H1 (cell line): ENCODE results near the gene CCDC15. TPM values are rescaled to one million over a fixed set of nuclear protein-coding genes. Genes with fewer than 3 reads are reported as not detected.

Experiments used
- CTCF ChIA-PET: fragments of 300-600 bp; sonication (Branson Sonifier 250); formaldehyde crosslinking; loops from one replicate; lab custom pipeline; 2021; ENCODE audit not compliant: partially characterized antibody; lab: Charles Lee
- POLR2A ChIA-PET: fragments of 300-600 bp; sonication (Branson Sonifier 250); formaldehyde crosslinking; loops from one replicate; lab custom pipeline; 2021; ENCODE audit warnings: inconsistent platforms; ENCODE audit not compliant: partially characterized antibody; lab: Charles Lee
- DNase-seq, 2 experiments: peaks; one replicate each; pipeline versions ENCODE4 v3.0.0 to v3.0.0-alpha.2; 2010 to 2022; ENCODE audit warnings: low spot score in 2 of 2, low read depth in 1 of 2, mixed read lengths in 1 of 2
- FAIRE-seq: peaks from 2 replicates; lab custom pipeline; 2011; peaks lifted over from hg19 to GRCh38; lab: Jason Lieb, UNC
- H2AFZ ChIP-seq: 2 replicates; pipeline ENCODE4 v1.8.1; 2012; ENCODE audit warnings: low read length, inconsistent platforms
- H2AK5ac ChIP-seq: 2 replicates; pipeline ENCODE4 v1.6.1; 2013; ENCODE audit warnings: low read depth, low read length
- H2BK120ac ChIP-seq: replicated peaks from 2 replicates; pipeline ENCODE3; 2013; ENCODE audit warnings: low read depth, low read length, inconsistent platforms
- H2BK12ac ChIP-seq: 2 replicates; pipeline ENCODE4 v1.6.1; 2013; ENCODE audit warnings: low read depth, low read length
- H2BK15ac ChIP-seq: 2 replicates; pipeline ENCODE4 v1.6.1; 2013; ENCODE audit warnings: low read length
- H2BK20ac ChIP-seq: 2 replicates; pipeline ENCODE4 v1.6.1; 2013; ENCODE audit warnings: low read length
- H2BK5ac ChIP-seq: 2 replicates; pipeline ENCODE4 v1.6.1; 2013; ENCODE audit warnings: low read depth, low read length
- H3K14ac ChIP-seq: 2 replicates; pipeline ENCODE4 v1.6.1; 2013; ENCODE audit warnings: inconsistent platforms; ENCODE audit not compliant: insufficient read length
- H3K18ac ChIP-seq: 2 replicates; pipeline ENCODE4 v1.6.1; 2013; ENCODE audit warnings: low read length; ENCODE audit errors: extremely low read depth
- H3K23ac ChIP-seq: 2 replicates; pipeline ENCODE4 v1.6.1; 2013; ENCODE audit warnings: inconsistent platforms; ENCODE audit not compliant: insufficient read length
- H3K23me2 ChIP-seq: 2 replicates; pipeline ENCODE4 v1.6.1; 2013; ENCODE audit warnings: low read depth, low read length
- H3K27ac ChIP-seq: 2 replicates; pipeline ENCODE4 v1.6.1; 2011; ENCODE audit warnings: low read depth, low read length, inconsistent platforms
- H3K27me3 ChIP-seq, 4 experiments: replicated peaks in 1 of 4; 1 replicate in 1 of 4; 2 replicates in 3 of 4; pipeline versions ENCODE4 v1.6.1 to v1.8.1; 2011 to 2013; ENCODE audit warnings: low read length in 3 of 4, mild to moderate bottlenecking in 3 of 4, inconsistent platforms in 2 of 4, mixed read lengths in 2 of 4, moderate library complexity in 1 of 4; ENCODE audit not compliant: control insufficient read depth in 3 of 4, insufficient read depth in 3 of 4; ENCODE audit errors: extremely low read depth in 1 of 4
- H3K36me3 ChIP-seq, 4 experiments: 2 replicates each; pipeline versions ENCODE4 v1.6.1 to v1.8.1; 2011 to 2013; ENCODE audit warnings: mild to moderate bottlenecking in 4 of 4, low read length in 3 of 4, moderate library complexity in 2 of 4, control low read depth in 1 of 4, inconsistent platforms in 1 of 4; ENCODE audit not compliant: insufficient read depth in 4 of 4, control insufficient read depth in 2 of 4
- H3K4ac ChIP-seq: replicated peaks from 2 replicates; pipeline ENCODE3; 2013; ENCODE audit warnings: low read length, low read depth, mixed read lengths, inconsistent platforms; ENCODE audit not compliant: insufficient read length
- H3K4me1 ChIP-seq, 4 experiments: replicated peaks in 1 of 4; 1 replicate in 1 of 4; 2 replicates in 3 of 4; pipeline versions ENCODE4 v1.6.1 to v1.8.1; 2011 to 2013; ENCODE audit warnings: low read length in 3 of 4, inconsistent platforms in 2 of 4, mixed read lengths in 1 of 4; ENCODE audit not compliant: insufficient read depth in 4 of 4, control insufficient read depth in 3 of 4
- H3K4me2 ChIP-seq, 2 experiments: 2 replicates each; pipeline versions ENCODE4 v1.6.1 to v1.8.1; 2011 to 2013; ENCODE audit warnings: low read depth in 2 of 2, low read length in 2 of 2, control low read depth in 1 of 2, inconsistent platforms in 1 of 2, mild to moderate bottlenecking in 1 of 2; ENCODE audit not compliant: insufficient read depth in 1 of 2
- H3K4me3 ChIP-seq, 4 experiments: fragments of 200-600, 300-600 bp in 1 of 4; sonication (generic), shearing (Covaris generic), sonication (Bioruptor Twin) in 1 of 4; 2 replicates each; pipeline versions ENCODE4 v1.5.1 to v1.8.1; 2011 to 2016; ENCODE audit warnings: low read length in 4 of 4, low read depth in 3 of 4, control low read depth in 2 of 4, inconsistent platforms in 2 of 4, mild to moderate bottlenecking in 2 of 4, mixed read lengths in 1 of 4, moderate library complexity in 1 of 4; ENCODE audit not compliant: insufficient read depth in 2 of 4; ENCODE audit errors: extremely low read depth in 1 of 4
- H3K56ac ChIP-seq: replicated peaks from 2 replicates; pipeline ENCODE3; 2013; ENCODE audit warnings: low read depth, mild to moderate bottlenecking, mixed read lengths, low read length, inconsistent platforms; ENCODE audit not compliant: insufficient read length
- H3K79me1 ChIP-seq: 2 replicates; pipeline ENCODE4 v1.6.1; 2013; ENCODE audit warnings: low read depth, low read length, control low read depth
- H3K79me2 ChIP-seq, 2 experiments: 2 replicates each; pipeline versions ENCODE4 v1.6.1 to v1.8.1; 2012 to 2013; ENCODE audit warnings: low read length in 2 of 2, mild to moderate bottlenecking in 2 of 2, inconsistent platforms in 1 of 2; ENCODE audit not compliant: insufficient read depth in 2 of 2, control insufficient read depth in 1 of 2
- H3K9ac ChIP-seq, 4 experiments: replicated peaks in 1 of 4; 1 replicate in 1 of 4; 2 replicates in 3 of 4; pipeline versions ENCODE4 v1.6.1 to v1.8.1; 2011 to 2013; ENCODE audit warnings: low read depth in 3 of 4, low read length in 3 of 4, control low read depth in 2 of 4, mild to moderate bottlenecking in 2 of 4, moderate library complexity in 2 of 4, inconsistent platforms in 1 of 4; ENCODE audit errors: extremely low read depth in 1 of 4
- H3K9me3 ChIP-seq, 2 experiments: 2 replicates each; pipeline versions ENCODE4 v1.6.1 to v1.8.1; 2012 to 2013; ENCODE audit warnings: mild to moderate bottlenecking in 2 of 2, moderate library complexity in 2 of 2, control low read depth in 1 of 2, inconsistent platforms in 1 of 2, low read depth in 1 of 2, low read length in 1 of 2, mixed read lengths in 1 of 2; ENCODE audit not compliant: insufficient read depth in 2 of 2
- H4K20me1 ChIP-seq, 2 experiments: replicated peaks in 1 of 2; 2 replicates each; pipeline versions ENCODE3 to v1.8.1; 2011 to 2013; ENCODE audit warnings: inconsistent platforms in 2 of 2, low read length in 2 of 2, mild to moderate bottlenecking in 1 of 2; ENCODE audit not compliant: insufficient read depth in 2 of 2, control insufficient read depth in 1 of 2
- H4K5ac ChIP-seq: 2 replicates; pipeline ENCODE4 v1.6.1; 2013; ENCODE audit warnings: low read length, low read depth, mixed read lengths, inconsistent platforms; ENCODE audit not compliant: insufficient read length
- H4K8ac ChIP-seq: 2 replicates; pipeline ENCODE4 v1.8.0; 2013; ENCODE audit warnings: mild to moderate bottlenecking, moderate library complexity, low read length, inconsistent platforms; ENCODE audit not compliant: insufficient read depth; ENCODE audit errors: extremely low read depth
- H4K91ac ChIP-seq: replicated peaks from 2 replicates; pipeline ENCODE3; 2013; ENCODE audit warnings: low read length, mixed read lengths, inconsistent platforms; ENCODE audit not compliant: insufficient read length
- BCL11A ChIP-seq, 2 experiments: IDR thresholded peaks; one replicate each; pipeline ENCODE4 v1.6.1; 2011; ENCODE audit warnings: low read depth in 2 of 2, low read length in 2 of 2, mild to moderate bottlenecking in 2 of 2
- CHD2 ChIP-seq: IDR thresholded peaks from 2 replicates; pipeline ENCODE4 v1.6.1; 2012; ENCODE audit warnings: low read length, improper control_type of control experiment
- JUND ChIP-seq: IDR thresholded peaks from 2 replicates; pipeline ENCODE4 v1.6.1; 2011; ENCODE audit warnings: mild to moderate bottlenecking, improper control_type of control experiment, low read length
- RBBP5 ChIP-seq: IDR thresholded peaks from 2 replicates; pipeline ENCODE4 v1.7.1; 2012; ENCODE audit warnings: low read depth, mild to moderate bottlenecking, inconsistent platforms, low read length, moderate library complexity, borderline replicate concordance
- TCF12 ChIP-seq: IDR thresholded peaks from 2 replicates; pipeline ENCODE4 v1.6.1; 2011; ENCODE audit warnings: low read depth, mild to moderate bottlenecking, low read length
- WGBS, 2 experiments: shearing (Covaris generic) in 1 of 2; methylation state at CpG; one replicate each; pipeline versions ENCODE4 v1.1.6 to v1.1.7; 2013 to 2015; ENCODE audit warnings: low lambda C conversion rate in 2 of 2, mixed read lengths in 2 of 2, inconsistent platforms in 1 of 2, low coverage in 1 of 2, missing lambda C conversion rate in 1 of 2; ENCODE audit not compliant: insufficient replicate concordance in 2 of 2, insufficient coverage in 1 of 2, insufficient read length in 1 of 2; ENCODE audit errors: extremely low coverage in 1 of 2, missing lambda C conversion rate in 1 of 2; 5-methylcytosine and 5-hydroxymethylcytosine counted together
- polyA plus RNA-seq, 7 experiments: library from polyadenylated mRNA; depleted of rRNA in 3 of 7; stranded (reverse) in 5 of 7; unstranded in 2 of 7; fragments of >200 nt in 5 of 7; fragments of 200-250 nt in 2 of 7; gene quantifications; 1 replicate in 5 of 7; 2 replicates in 1 of 7; 4 replicates in 1 of 7; pipeline versions ENCODE4 v1.2.1 to v1.2.3, GENCODE V29; 2011 to 2013; ENCODE audit warnings: missing spikeins in 2 of 7, mixed read lengths in 2 of 7
- total RNA-seq: library from RNA; stranded (reverse); fragmentation: NEBNext Ultra II Directional; extraction: Animal tissue kit (Norgen Biotek cat#: 25700); gene quantifications from 2 replicates; pipeline ENCODE4 v1.2.1, GENCODE V29; 2021

CCDC15 gene
- total and polyA plus RNA-seq, 2 of the 8 experiments (the other 6 are each of a cell fraction or from before 2014, with no cell fraction given): 1.5 to 3.1 TPM

DNA sequence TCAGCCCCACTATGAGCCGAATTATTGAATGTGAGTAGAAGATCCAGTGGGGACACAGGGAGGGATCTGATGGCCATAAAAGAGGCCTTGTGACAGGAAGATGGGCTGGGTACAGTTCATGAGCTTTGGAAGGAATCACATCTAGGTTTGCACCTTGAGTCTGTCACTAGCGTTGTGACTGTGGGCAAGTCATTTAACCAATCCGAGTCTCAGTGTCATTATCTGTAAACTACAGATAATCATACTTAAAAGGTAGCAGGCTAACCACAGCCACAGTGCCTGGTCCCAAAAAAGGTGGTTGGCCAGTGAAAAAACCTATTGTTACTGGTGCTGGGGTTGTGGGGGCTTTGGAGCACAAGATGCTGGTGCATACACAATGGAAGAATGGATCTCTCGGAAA lies 31.2 kb upstream of the CCDC15 start:
- 95% methylated on average over 4 of the region's 4 CpGs; no CpG with 5 or more reads in 1 of the 2 experiments for WGBS, 2 experiments
- H3K79me1 ChIP-seq: no peaks in the 10 kb centered on the region
- no peak overlapping the region for H2BK20ac ChIP-seq
- DNase-seq (no peak), FAIRE-seq (no peak)
- no peak overlapping the region for H3K23ac ChIP-seq
- no peaks in the 10 kb centered on the region for H4K20me1 ChIP-seq
- H3K56ac ChIP-seq: no peak overlapping the region
- H3K23me2 ChIP-seq: peaks cover 7% of the 10 kb centered on the region
- ChIA-PET POLR2A (no interaction called here), CTCF (interaction anchor here (2.7 to 6.0 kb wide), 3 partner anchors 14 to 85 kb away, joined by 8 to 38 read pairs (median 16); partner anchors contain the start of gene HEPACAM)
- no peak overlapping the region for H2BK15ac ChIP-seq
- H3K36me3 ChIP-seq: no peaks in the 10 kb centered on the region
- no peak overlapping the region for H2BK5ac ChIP-seq
- H3K79me2 ChIP-seq: no peaks in the 10 kb centered on the region
- peaks cover 0 to 4% (median 2%) of the 10 kb centered on the region in 4 experiments; a peak in 3 of 7 replicates for H3K4me1 ChIP-seq
- no peak overlapping the region for H4K5ac ChIP-seq
- H2AFZ ChIP-seq: no peak overlapping the region
- no peak overlapping the region for H3K4ac ChIP-seq
- H3K9me3 ChIP-seq: no peaks in the 10 kb centered on the region
- no peak overlapping the region for H2AK5ac ChIP-seq
- H2BK12ac ChIP-seq: no peak overlapping the region
- no peak overlapping the region for H3K9ac ChIP-seq
- no peak overlapping the region for H2BK120ac ChIP-seq
- H4K91ac ChIP-seq: no peak overlapping the region
- no peak overlapping the region for H3K27ac ChIP-seq
- no peak overlapping the region for H3K18ac ChIP-seq
- H3K14ac ChIP-seq: no peak overlapping the region
- H3K27me3 ChIP-seq: peaks cover 9 to 59% (median 44%) of the 10 kb centered on the region in 4 experiments
- H3K4me2 ChIP-seq: no peak overlapping the region
- no peak overlapping the region for H4K8ac ChIP-seq
- no peak overlapping the region for H3K4me3 ChIP-seq
- TF ChIP-seq JUND (no peak), TCF12 (no peak), CHD2 (no peak), RBBP5 (no peak), BCL11A (IDR thresholded peaks at IDR 0.05; ENCODE audit: low read depth in 2 of 2, low read length in 2 of 2) (no peak)
